Cardiac muscle cell (in vitro differentiated cells and primary cell): ENCODE results near the gene SRGAP1. TPM values are rescaled to one million over a fixed set of nuclear protein-coding genes. Genes with fewer than 3 reads are reported as not detected.
A peak's percentile ranks its signal among the peaks of the same experiment; 100 is the strongest.

Experiments
- DNase-seq, 2 donors: peaks; one replicate each; pipeline versions ENCODE4 v3.0.0 to v3.0.0-alpha.2; 2010 to 2017; ENCODE audit warnings: low read depth in 1 of 2, low spot score in 1 of 2
- H3K27ac ChIP-seq: fragments of 200-600 bp; sonication (generic); 2 replicates; pipeline ENCODE4 v1.5.1; 2016
- H3K27me3 ChIP-seq: fragments of 200-600 bp; sonication (generic); 2 replicates; pipeline ENCODE4 v1.6.0; 2016; ENCODE audit warnings: control low read depth
- H3K36me3 ChIP-seq: fragments of 200-600 bp; sonication (generic); 2 replicates; pipeline ENCODE4 v1.5.1; 2016; ENCODE audit warnings: control low read depth
- H3K4me1 ChIP-seq: fragments of 200-600 bp; sonication (generic); 2 replicates; pipeline ENCODE4 v1.8.1; 2017; ENCODE audit warnings: low read depth, mild to moderate bottlenecking, mixed run types
- H3K4me3 ChIP-seq: fragments of 200-600 bp; sonication (generic); 2 replicates; pipeline ENCODE4 v1.5.1; 2016; ENCODE audit warnings: mild to moderate bottlenecking
- H3K9me3 ChIP-seq: fragments of 200-600 bp; sonication (generic); 2 replicates; pipeline ENCODE4 v1.5.1; 2017; ENCODE audit warnings: low read depth, mild to moderate bottlenecking, control low read depth
- CTCF ChIP-seq: IDR thresholded peaks from 2 replicates; pipeline ENCODE4 v1.5.1; 2012; ENCODE audit warnings: low read depth, mild to moderate bottlenecking, low read length
- polyA plus RNA-seq: library from polyadenylated mRNA; unstranded; fragments of >200 nt; fragmentation: Nextera tagmentation; extraction: Ambion mirVana; gene quantifications from 2 replicates; pipeline ENCODE4 v1.2.1, GENCODE V29; 2016
- total RNA-seq: library from RNA; depleted of rRNA; stranded (reverse); fragments of >200 nt; gene quantifications from 2 replicates; pipeline ENCODE4 v1.2.3, GENCODE V29; 2016

SRGAP1 gene
- total and polyA plus RNA-seq, 2 experiments from 2014 or later, result 2.7 to 3.9 TPM

- Histone ChIP-seq H3K4me1 (no peaks in the 10 kb centered on the region), H3K4me3 (no peak overlapping the region), H3K36me3 (no peaks in the 10 kb centered on the region), H3K27ac (no peak overlapping the region), H3K27me3 (no peaks in the 10 kb centered on the region), H3K9me3 (no peaks in the 10 kb centered on the region)
- TF ChIP-seq CTCF, result no peak
- DNase-seq, result no peak
These were observed 154.1 kb downstream of the SRGAP1 start for GRCh38 chr12:63998584-63998983.

- no peak for TF ChIP-seq CTCF
- H3K27ac ChIP-seq, result no peak overlapping the region
- DNase-seq, result no peak
- H3K36me3 ChIP-seq, result no peaks in the 10 kb centered on the region
- no peaks in the 10 kb centered on the region for H3K9me3 ChIP-seq
- H3K4me1 ChIP-seq, result no peaks in the 10 kb centered on the region
- no peak overlapping the region for H3K4me3 ChIP-seq
- no peaks in the 10 kb centered on the region for H3K27me3 ChIP-seq
These were observed 155.4 kb downstream of the SRGAP1 start for GRCh38 chr12:63999853-64000252.

- no peaks in the 10 kb centered on the region for H3K36me3 ChIP-seq
- H3K4me1 ChIP-seq, result peaks cover 6% of the 10 kb centered on the region
- H3K27ac ChIP-seq, result no peak overlapping the region
- H3K27me3 ChIP-seq, result no peaks in the 10 kb centered on the region
- no peak for TF ChIP-seq CTCF
- no peak overlapping the region for H3K4me3 ChIP-seq
- no peak for DNase-seq
- no peaks in the 10 kb centered on the region for H3K9me3 ChIP-seq
These were observed 156.9 kb downstream of the SRGAP1 start for GRCh38 chr12:64001439-64001838.

- DNase-seq, result peak in 1 of 2 donors; percentile 27
- no peak for TF ChIP-seq CTCF
- H3K4me3 ChIP-seq, result no peak overlapping the region
- no peaks in the 10 kb centered on the region for H3K9me3 ChIP-seq
- no peaks in the 10 kb centered on the region for H3K36me3 ChIP-seq
- peaks cover 14% of the 10 kb centered on the region for H3K4me1 ChIP-seq
- H3K27me3 ChIP-seq, result no peaks in the 10 kb centered on the region
- H3K27ac ChIP-seq, result no peak overlapping the region
These were observed 160.1 kb downstream of the SRGAP1 start for GRCh38 chr12:64004641-64005040.

- H3K9me3 ChIP-seq, result no peaks in the 10 kb centered on the region
- H3K27me3 ChIP-seq, result no peaks in the 10 kb centered on the region
- DNase-seq, result peak; percentile 1 to 69
- H3K27ac ChIP-seq, result peak overlapping the region; percentile 49
- no peak for TF ChIP-seq CTCF
- H3K4me3 ChIP-seq, result no peak overlapping the region
- peaks cover 14% of the 10 kb centered on the region for H3K4me1 ChIP-seq
- H3K36me3 ChIP-seq, result no peaks in the 10 kb centered on the region
These were observed 161.8 kb downstream of the SRGAP1 start for GRCh38 chr12:64006211-64006825.
